GM13976 (cell line): ENCODE data around the gene SCRN1.

Experiments used
- DNase-seq: peaks from one replicate; pipeline ENCODE4 v3.0.0; 2012; ENCODE audit warnings: low spot score
- in situ Hi-C: fragments of 300-500 bp; cut with MboI; formaldehyde crosslinking; loops from one replicate; pipeline ENCODE4 v1.12.0; 2022; ENCODE audit warnings: low sequenced_read_pairs, mixed read lengths, inconsistent platforms; ENCODE audit not compliant: unreplicated experiment
- TF ChIP-seq, protein P1 (sequence below): IDR thresholded peaks from 2 replicates; pipeline ENCODE4 v1.5.1; 2012; ENCODE audit warnings: borderline replicate concordance, mild to moderate bottlenecking; ENCODE audit not compliant: insufficient read depth; ENCODE audit errors: extremely low read depth, missing control alignments, control extremely low read depth

The SCRN1 gene

DNA sequence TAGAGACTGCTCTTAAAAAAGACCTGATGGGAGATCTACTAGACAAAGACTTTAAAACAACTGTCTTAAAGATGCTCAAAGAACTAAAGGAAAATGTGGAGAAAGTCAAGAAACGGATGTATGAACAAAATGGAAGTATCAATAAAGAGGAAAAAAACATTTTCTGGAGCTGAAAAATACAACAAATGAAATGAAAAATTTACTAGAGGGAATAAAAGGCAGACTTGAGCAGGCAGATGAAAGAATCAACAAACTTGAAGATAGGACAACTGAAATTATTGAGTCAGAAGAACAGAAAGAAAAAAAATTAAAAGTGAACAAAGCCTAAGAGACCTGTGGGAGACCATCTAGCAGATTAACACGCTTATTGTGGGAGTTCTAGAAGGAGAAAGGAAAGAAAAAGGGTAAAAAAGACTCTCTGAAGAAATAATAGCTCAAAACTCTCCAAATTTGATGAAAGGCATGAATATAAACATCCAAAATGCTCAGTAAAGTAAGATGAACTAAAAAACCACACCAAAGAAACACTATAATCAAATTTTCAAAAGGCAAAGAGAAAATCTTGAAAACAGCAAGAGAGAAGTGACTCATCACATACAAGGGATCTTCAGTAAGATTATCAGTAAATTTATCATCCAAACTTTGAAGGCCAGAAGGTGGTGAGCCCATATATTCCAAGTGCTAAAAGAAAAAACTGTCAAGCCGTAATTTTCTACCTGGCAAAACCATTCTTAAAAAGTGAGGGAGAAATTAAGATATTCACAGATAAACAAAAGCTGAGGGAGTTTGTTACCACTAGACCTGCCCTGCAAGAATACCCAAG, 83.2 kb downstream of the SCRN1 start:
- in situ Hi-C loops: no loop called here
- TF ChIP-seq, protein P1, sequence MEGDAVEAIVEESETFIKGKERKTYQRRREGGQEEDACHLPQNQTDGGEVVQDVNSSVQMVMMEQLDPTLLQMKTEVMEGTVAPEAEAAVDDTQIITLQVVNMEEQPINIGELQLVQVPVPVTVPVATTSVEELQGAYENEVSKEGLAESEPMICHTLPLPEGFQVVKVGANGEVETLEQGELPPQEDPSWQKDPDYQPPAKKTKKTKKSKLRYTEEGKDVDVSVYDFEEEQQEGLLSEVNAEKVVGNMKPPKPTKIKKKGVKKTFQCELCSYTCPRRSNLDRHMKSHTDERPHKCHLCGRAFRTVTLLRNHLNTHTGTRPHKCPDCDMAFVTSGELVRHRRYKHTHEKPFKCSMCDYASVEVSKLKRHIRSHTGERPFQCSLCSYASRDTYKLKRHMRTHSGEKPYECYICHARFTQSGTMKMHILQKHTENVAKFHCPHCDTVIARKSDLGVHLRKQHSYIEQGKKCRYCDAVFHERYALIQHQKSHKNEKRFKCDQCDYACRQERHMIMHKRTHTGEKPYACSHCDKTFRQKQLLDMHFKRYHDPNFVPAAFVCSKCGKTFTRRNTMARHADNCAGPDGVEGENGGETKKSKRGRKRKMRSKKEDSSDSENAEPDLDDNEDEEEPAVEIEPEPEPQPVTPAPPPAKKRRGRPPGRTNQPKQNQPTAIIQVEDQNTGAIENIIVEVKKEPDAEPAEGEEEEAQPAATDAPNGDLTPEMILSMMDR: no peak
- DNase-seq: no peak

DNA sequence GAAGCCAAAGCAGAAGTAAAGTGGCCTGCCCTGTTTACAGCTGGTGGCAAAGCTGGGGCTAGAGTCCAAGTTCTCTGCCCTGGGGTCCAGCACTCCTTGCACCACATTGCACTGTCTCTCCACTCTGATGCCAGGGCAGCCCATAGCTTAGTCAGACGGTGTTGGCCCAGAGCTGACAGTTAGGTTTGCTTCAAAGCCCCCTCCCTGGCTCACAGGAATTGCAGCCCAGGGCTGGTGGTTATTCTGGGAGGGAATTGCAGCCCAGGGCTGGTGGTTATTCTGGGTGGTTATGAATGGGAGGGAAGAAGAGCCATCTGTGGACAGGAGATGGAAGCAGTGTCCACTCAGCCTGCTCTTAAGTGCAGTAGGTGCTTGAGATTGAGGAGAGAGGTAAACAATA, 88.9 kb downstream of the SCRN1 start:
- no peak for DNase-seq
- in situ Hi-C loops: no loop called here
- TF ChIP-seq, protein P1: no peak

DNA sequence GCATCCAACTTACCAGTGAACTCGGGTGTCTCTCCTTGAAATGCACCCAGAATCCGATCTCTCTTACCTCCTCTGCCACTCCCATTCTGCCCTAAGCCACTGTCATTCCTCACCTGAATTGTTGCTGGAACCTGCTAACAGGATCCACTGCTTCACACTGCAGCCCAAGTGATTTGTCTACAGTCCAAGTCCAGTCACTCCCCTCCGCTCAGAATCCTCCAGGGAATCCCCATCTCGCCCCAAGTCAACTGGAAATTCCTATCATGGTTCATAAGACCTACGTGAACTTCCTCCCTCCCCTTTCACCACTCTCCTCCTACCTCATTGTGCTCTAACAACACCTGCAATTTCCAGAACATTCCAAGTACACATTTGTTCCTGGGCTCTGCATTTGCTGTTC, 91.3 kb downstream of the SCRN1 start:
- DNase-seq: no peak
- in situ Hi-C loops: no loop called here
- TF ChIP-seq, protein P1: no peak

DNA sequence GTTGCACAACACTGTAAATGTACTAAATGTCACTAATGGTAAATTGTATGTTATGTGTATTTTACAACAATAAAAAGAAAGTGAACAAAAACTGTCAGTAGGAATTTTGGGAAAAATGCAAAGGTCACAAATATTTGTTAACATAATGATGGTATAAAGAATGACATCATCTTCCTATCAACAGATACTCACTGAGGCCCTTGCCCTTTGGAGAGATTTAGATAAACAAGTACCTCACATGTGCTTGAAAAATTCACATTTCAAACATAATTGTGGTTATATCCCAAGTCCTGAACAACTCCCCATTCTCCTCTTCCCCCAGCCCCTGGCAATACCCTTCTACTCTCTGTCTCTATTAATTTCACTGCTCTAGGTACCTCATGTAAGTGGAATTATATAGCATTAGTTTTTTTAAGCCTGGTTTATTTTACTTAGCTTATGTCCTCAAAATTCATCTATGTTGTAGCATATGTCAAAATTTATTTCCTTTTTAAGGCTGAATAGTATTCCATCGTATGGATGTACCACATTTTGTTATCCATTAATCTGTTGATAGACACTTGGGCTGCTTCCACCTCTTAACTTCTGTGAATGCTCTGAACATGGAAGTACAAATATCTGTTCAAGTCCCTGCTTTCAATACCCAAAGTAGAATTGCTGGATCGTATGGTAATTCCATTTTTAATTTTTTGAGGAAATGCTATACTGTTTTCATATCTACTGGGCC, 92.8 kb downstream of the SCRN1 start:
- TF ChIP-seq, protein P1: no peak
- in situ Hi-C loops: no loop called here
- DNase-seq: no peak

DNA sequence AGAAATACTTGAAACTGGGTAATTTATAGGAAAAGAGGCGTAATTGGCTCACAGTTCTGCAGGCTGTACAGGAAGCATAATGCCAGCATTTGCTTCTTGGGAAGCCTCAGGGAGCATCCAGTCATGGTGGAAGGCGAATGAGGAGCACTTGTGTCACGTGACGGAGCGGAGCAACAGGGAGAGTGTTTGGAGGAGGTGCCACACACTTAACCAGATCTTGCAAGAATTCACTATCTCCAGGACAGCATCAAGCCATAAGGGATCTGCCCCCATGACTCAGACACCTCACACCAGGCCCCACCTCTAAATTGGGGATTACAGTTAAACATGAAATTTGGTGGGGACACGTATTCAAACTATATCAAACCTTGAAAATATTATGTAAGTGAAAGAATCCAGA, 94.0 kb downstream of the SCRN1 start:
- in situ Hi-C loops: no loop called here

DNA sequence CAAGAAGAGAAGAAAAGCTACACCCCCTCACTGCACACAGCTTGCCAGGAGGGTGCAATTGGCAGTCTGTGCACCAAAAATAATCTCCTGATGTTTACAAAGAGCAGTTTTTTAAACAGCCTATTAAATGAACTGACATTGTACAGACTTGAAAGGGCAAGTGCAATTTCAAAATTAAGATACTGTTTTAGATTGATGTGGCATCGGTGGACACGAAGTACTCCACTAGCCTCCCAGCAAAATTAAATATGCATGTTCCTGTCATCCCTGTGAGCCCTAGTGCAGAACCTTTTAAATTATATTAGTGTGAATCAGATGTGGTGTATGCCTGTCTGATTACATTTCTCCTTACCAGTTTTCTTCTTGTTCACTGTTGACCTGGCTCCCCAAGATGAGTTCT, 95.3 kb downstream of the SCRN1 start:
- TF ChIP-seq, protein P1: no peak
- DNase-seq: no peak
- in situ Hi-C loops: no loop called here

More for the DNA sequence above, 94.0 kb downstream of the SCRN1 start:
- TF ChIP-seq, protein P1: no peak
- DNase-seq: no peak
